SK-N-MC (cell line): Measurements from ENCODE around the gene SLC5A2.

Source experiments
- EZH2 ChIP-seq: fragments of 200-600 bp; sonication (generic); IDR thresholded peaks from one replicate; pipeline ENCODE4 v1.6.1; 2017; ENCODE audit warnings: antibody characterized with exemption
- FOXP2 ChIP-seq: optimal IDR thresholded peaks from 2 replicates; pipeline ENCODE3; 2011; ENCODE audit warnings: mild to moderate bottlenecking, moderate library complexity; ENCODE audit not compliant: insufficient read depth; ENCODE audit errors: extremely low read length, control extremely low read depth
- POLR2AphosphoS5 ChIP-seq: IDR thresholded peaks from 2 replicates; pipeline ENCODE4 v1.6.1; 2012; ENCODE audit warnings: mild to moderate bottlenecking, low read depth, low read length, borderline replicate concordance

- TF ChIP-seq POLR2AphosphoS5: no peak
- no peak for TF ChIP-seq EZH2
- TF ChIP-seq FOXP2: no peak
These were observed 45.7 kb downstream of the SLC5A2 start for GRCh38 chr16:31528523-31529107.
